ENCODE measurements around the gene KLHL42. TPM values are rescaled to one million over a fixed set of nuclear protein-coding genes. Genes with fewer than 3 reads are reported as not detected.
A peak's percentile ranks its signal among the peaks of the same experiment; 100 is the strongest.

KLHL42 gene
- total and polyA plus RNA-seq, 2 of the 13 experiments (the other 11 are each of a cell fraction or from before 2014, with no cell fraction given), result 13.5 to 14.0 TPM

- TF ChIP-seq HOXA7 (CRISPR knock-in tag; IDR thresholded peaks at IDR 0.05) (no peak), REXO4 (CRISPR knock-in tag; IDR thresholded peaks at IDR 0.05; ENCODE audit: borderline replicate concordance) (0 out of 2 replicates have a peak, but pooled peaks have one; percentile 20), RARA (CRISPR knock-in tag; IDR thresholded peaks at IDR 0.05) (0 out of 2 replicates have a peak, but pooled peaks have one; percentile 37), RFXAP (CRISPR knock-in tag; IDR thresholded peaks at IDR 0.05; ENCODE audit: borderline replicate concordance) (peak; percentile 54; the same call in 1 of the 2 replicates), ZNF574 (CRISPR knock-in tag; IDR thresholded peaks at IDR 0.05) (peak; percentile 85), HOXA5 (CRISPR knock-in tag; IDR thresholded peaks at IDR 0.05) (peak; percentile 29; the same call in 1 of the 2 replicates), TCF12 (IDR thresholded peaks at IDR 0.05) (no peak), TCF12 (CRISPR knock-in tag; IDR thresholded peaks at IDR 0.05) (peak; percentile 44; the same call in 1 of the 2 replicates), SPEN (CRISPR knock-in tag; IDR thresholded peaks at IDR 0.05; ENCODE audit: low read depth) (peak; percentile 79), ZNF546 (CRISPR knock-in tag; conservative IDR thresholded peaks at IDR 0.05) (0 out of 2 replicates have a peak, but pooled peaks have one; percentile 46), FOXA3 (CRISPR knock-in tag; IDR thresholded peaks at IDR 0.05) (no peak), ZNF709 (CRISPR knock-in tag; IDR thresholded peaks at IDR 0.05) (peak; percentile 69; the same call in 1 of the 2 replicates), ZSCAN29 (CRISPR knock-in tag; conservative IDR thresholded peaks at IDR 0.05) (no peak), ZNF7 (CRISPR knock-in tag; IDR thresholded peaks at IDR 0.05) (no peak), UBTF (CRISPR knock-in tag; IDR thresholded peaks at IDR 0.05) (peak; percentile 97), KDM2A (CRISPR knock-in tag; IDR thresholded peaks at IDR 0.05; ENCODE audit: borderline replicate concordance, low read depth) (peak; percentile 40; the same call in 1 of the 2 replicates), CENPT (CRISPR knock-in tag; IDR thresholded peaks at IDR 0.05; ENCODE audit: low read depth) (no peak), ZNF263 (CRISPR knock-in tag; IDR thresholded peaks at IDR 0.05) (peak; percentile 71), POLR2A (IDR thresholded peaks at IDR 0.05; ENCODE audit: insufficient read depth in 1 of 2, low read depth in 2 of 2, low read length in 2 of 2) (peak in 1 of 2 experiments; percentile 46; a peak in 1 of 4 replicates), ZNF333 (CRISPR knock-in tag; IDR thresholded peaks at IDR 0.05; ENCODE audit: borderline replicate concordance) (peak; percentile 87; the same call in 1 of the 2 replicates), EED (CRISPR knock-in tag; IDR thresholded peaks at IDR 0.05) (peak; percentile 87; the same call in 1 of the 2 replicates), ZNF687 (CRISPR knock-in tag; IDR thresholded peaks at IDR 0.05) (peak; percentile 91)
Observed at GRCh38 chr12:27779920-27780611, at the start of gene KLHL42, which contains the start of gene MANSC4 (continued).
